Activated CD4-positive, alpha-beta T cell treated with anti-CD3 and anti-CD28 coated beads, Interleukin-2, amount 10 ng/mL, durations not matched to agents 24 days and 14 days (primary cell): ENCODE data around the gene EPG5. TPM values are rescaled to one million over a fixed set of nuclear protein-coding genes. Genes with fewer than 3 reads are reported as not detected.

ENCODE experiments used
- DNase-seq: peaks from one replicate; pipeline ENCODE4 v3.0.0; 2022
- H3K27ac Mint-ChIP-seq: one replicate; pipeline ENCODE4 v1.8.0; 2022; ENCODE audit warnings: mild to moderate bottlenecking, mixed read lengths
- H3K27me3 Mint-ChIP-seq: one replicate; pipeline ENCODE4 v1.8.0; 2022; ENCODE audit warnings: mixed read lengths
- H3K36me3 Mint-ChIP-seq: one replicate; pipeline ENCODE4 v1.8.0; 2022; ENCODE audit warnings: low read depth, mild to moderate bottlenecking, mixed read lengths
- H3K4me1 Mint-ChIP-seq: one replicate; pipeline ENCODE4 v1.8.0; 2021; ENCODE audit warnings: mixed read lengths
- H3K4me3 Mint-ChIP-seq: one replicate; pipeline ENCODE4 v1.8.0; 2022; ENCODE audit warnings: mild to moderate bottlenecking, moderate library complexity, mixed read lengths
- H3K9me3 Mint-ChIP-seq: one replicate; pipeline ENCODE4 v1.8.0; 2021; ENCODE audit warnings: mixed read lengths
- intact Hi-C: fragments of 100-400 bp; cut with micrococcal nuclease; formaldehyde crosslinking; loops from one replicate; pipeline ENCODE4 v1.15.1; 2023
- total RNA-seq: library from RNA; stranded (reverse); gene quantifications from 2 replicates; pipeline ENCODE4 v1.2.3, GENCODE V29; 2022

EPG5 gene
- total RNA-seq, 1 donor from 2014 or later: 15.5 TPM

DNA sequence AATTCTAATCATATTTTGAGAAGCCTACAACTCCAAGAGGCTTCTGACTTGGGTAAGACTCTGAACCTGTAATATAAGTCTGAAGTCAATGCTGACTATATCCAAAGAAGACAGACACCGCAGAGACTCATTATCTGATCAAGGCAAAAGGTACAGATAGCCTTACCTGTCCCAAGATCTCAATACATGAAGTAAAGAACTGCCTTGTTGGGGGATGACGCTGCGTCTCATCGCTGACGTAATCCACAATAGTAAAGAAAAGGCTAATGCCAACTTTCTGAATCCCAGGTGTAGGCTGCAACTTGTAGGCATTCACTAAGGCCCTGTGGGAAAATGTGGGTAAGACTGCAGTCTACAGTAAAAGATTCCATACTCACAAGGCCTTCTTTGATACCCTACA lies 79.5 kb downstream of the EPG5 start:
- Mint-ChIP-seq H3K27ac (no peak overlapping the region), H3K4me1 (no peaks in the 10 kb centered on the region), H3K9me3 (no peaks in the 10 kb centered on the region), H3K36me3 (peaks cover 16% of the 10 kb centered on the region), H3K27me3 (no peaks in the 10 kb centered on the region), H3K4me3 (no peak overlapping the region)
- intact Hi-C loops: no loop called here
- DNase-seq: no peak

- Mint-ChIP-seq H3K9me3 (no peaks in the 10 kb centered on the region), H3K4me1 (peaks cover 5% of the 10 kb centered on the region), H3K4me3 (no peak overlapping the region), H3K27ac (no peak overlapping the region), H3K27me3 (no peaks in the 10 kb centered on the region), H3K36me3 (peaks cover 33% of the 10 kb centered on the region)
- intact Hi-C loops: loop anchor here (1.0 kb wide), 3 partner anchors 158 to 216 kb away; no protein-coding TSS in a partner anchor
- DNase-seq: no peak
Measured at GRCh38 chr18:45880876-45881558, 86.1 kb downstream of the EPG5 start.

- Mint-ChIP-seq H3K36me3 (peaks cover 38% of the 10 kb centered on the region), H3K4me1 (peaks cover 10% of the 10 kb centered on the region), H3K27ac (no peak overlapping the region)
Measured at GRCh38 chr18:45879681-45880655, 87.2 kb downstream of the EPG5 start.

DNA sequence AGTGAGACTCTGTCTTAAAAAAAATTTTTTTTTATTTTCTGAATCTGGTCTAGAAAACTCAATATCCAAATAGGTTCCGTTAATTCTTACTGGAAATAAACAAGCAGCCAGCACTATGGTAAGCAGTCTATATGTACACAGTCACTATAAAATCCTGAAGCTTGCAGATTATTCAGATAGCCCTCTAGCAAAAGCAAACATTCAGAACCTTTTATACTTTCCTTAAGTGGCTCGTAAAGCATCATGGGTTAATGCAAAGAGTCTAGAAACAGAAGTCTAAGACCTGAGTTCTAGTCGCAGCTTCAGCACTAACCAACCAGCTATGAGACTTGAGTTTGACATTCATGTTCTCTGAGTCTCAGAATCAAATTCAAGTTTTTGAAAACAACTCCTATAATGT lies 89.7 kb downstream of the EPG5 start:
- no peak overlapping the region for H3K27ac Mint-ChIP-seq
- H3K27me3 Mint-ChIP-seq: no peaks in the 10 kb centered on the region
- H3K4me1 Mint-ChIP-seq: peaks cover 22% of the 10 kb centered on the region
- no peak for DNase-seq
- peaks cover 57% of the 10 kb centered on the region for H3K36me3 Mint-ChIP-seq
- peaks cover 14% of the 10 kb centered on the region for H3K9me3 Mint-ChIP-seq
- H3K4me3 Mint-ChIP-seq: no peak overlapping the region
- intact Hi-C loops: loop anchor here (5.0 kb wide), 2 partner anchors 75 to 195 kb away; partner anchors contain the start of gene PSTPIP2

More at GRCh38 chr18:45879681-45880655, 87.2 kb downstream of the EPG5 start:
- peaks cover 6% of the 10 kb centered on the region for H3K9me3 Mint-ChIP-seq
- intact Hi-C loops: loop anchor here (1.0 to 5.0 kb wide), 5 partner anchors 78 to 215 kb away; partner anchors contain the start of gene PSTPIP2
- peak; percentile 92 for DNase-seq
- no peaks in the 10 kb centered on the region for H3K27me3 Mint-ChIP-seq
- no peak overlapping the region for H3K4me3 Mint-ChIP-seq

GRCh38 chr18:45876161-45876560 lies 91.0 kb downstream of the EPG5 start:
- intact Hi-C loops: loop anchor here (5.0 kb wide), 2 partner anchors 74 to 196 kb away; partner anchors contain the start of gene PSTPIP2
- peaks cover 24% of the 10 kb centered on the region for H3K4me1 Mint-ChIP-seq
- no peak overlapping the region for H3K27ac Mint-ChIP-seq

DNA sequence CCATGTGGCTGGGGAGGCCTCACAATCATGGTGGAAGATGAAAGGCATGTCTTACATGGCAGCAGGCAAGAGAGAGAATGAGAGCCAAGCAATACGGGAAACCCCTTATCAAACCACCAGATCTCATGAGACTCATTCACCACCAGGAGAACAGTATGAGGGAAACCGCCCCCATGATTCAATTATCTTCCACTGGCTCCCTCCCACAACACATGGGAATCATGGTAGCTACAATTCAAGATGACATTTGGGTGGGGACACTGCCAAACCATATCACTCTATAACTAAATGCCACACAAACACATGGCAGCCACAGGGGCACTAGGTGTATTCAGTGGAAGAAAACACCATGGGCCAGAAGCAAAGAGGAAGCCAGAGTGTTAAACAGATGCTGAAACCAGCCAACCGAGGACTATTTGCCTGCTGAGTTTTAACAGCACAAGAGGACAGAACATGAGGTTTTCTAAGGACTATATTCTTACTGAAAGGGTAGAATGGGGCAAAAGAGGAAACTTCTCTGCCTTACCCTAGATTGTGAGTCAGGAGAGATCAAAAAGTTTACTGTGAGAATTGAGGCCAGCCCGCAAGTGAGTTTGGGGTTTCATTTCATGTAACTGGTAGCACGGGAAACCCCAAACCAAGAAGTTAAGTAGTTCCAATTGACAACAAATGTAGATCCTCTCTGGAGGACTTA lies 92.5 kb downstream of the EPG5 start:
- H3K9me3 Mint-ChIP-seq: peaks cover 21% of the 10 kb centered on the region
- H3K4me1 Mint-ChIP-seq: peaks cover 20% of the 10 kb centered on the region
- peak overlapping the region; percentile 94 for H3K27ac Mint-ChIP-seq
- peak overlapping the region; percentile 58 for H3K4me3 Mint-ChIP-seq
- DNase-seq: peak; percentile 89
- H3K36me3 Mint-ChIP-seq: peaks cover 70% of the 10 kb centered on the region
- no peaks in the 10 kb centered on the region for H3K27me3 Mint-ChIP-seq
- intact Hi-C loops: loop anchor here (1.0 to 5.0 kb wide), 8 partner anchors 11 to 208 kb away; partner anchors contain the start of genes EPG5 and PSTPIP2

More at GRCh38 chr18:45876161-45876560, 91.0 kb downstream of the EPG5 start:
- Mint-ChIP-seq H3K36me3 (peaks cover 64% of the 10 kb centered on the region), H3K27me3 (no peaks in the 10 kb centered on the region), H3K9me3 (peaks cover 18% of the 10 kb centered on the region), H3K4me3 (no peak overlapping the region)
- no peak for DNase-seq

DNA sequence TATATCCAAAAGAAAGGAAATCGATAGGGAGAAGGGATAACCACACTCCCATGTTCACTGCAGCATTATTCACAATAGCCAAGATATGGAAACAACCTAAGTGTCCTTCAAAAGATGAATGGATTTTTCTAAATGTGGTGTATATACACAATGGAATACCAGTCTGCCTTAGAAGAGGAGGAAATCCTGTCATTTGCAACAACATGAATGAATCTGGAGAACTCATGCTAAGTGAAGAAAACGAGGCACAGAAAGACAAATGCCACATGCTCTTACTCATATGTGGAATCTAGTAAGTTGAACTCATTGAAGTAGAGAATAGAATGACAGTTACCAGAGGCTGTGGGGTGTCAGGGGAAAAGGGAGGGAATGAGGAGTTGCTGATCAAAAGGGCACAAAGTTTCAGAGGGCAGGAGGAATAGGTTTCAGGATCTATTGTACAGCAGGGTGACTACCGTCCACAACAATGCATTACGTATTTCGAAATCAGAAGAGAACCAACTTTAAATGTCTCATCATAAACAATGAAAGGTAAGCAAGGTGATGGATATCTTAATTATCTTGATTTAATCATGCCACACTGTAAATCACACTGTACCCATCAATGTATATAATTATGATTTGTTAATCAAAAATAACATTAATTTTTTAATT lies 95.6 kb downstream of the EPG5 start:
- peaks cover 19% of the 10 kb centered on the region for H3K4me1 Mint-ChIP-seq
- H3K27me3 Mint-ChIP-seq: no peaks in the 10 kb centered on the region
- H3K27ac Mint-ChIP-seq: no peak overlapping the region
- no peak for DNase-seq
- peaks cover 76% of the 10 kb centered on the region for H3K36me3 Mint-ChIP-seq
- H3K4me3 Mint-ChIP-seq: no peak overlapping the region
- peaks cover 21% of the 10 kb centered on the region for H3K9me3 Mint-ChIP-seq
- intact Hi-C loops: no loop called here

DNA sequence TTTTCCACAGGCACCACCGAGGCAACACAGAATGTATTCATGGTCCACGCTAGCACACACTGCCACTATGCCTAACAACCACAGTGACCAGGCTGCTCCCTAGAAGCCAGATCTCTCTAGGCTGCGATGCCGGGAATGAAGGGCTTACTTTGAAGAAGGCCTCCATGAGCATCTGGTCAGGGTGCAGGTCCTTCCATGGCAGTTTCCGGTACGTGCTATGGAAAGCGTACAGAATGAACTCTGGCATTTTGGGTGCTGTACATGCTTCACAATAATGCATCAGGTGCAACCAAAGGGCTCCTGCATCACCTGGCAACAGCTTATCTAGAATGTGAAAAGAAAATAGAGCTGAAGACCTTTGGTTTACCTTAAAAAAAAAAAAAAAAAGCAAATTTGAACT lies 96.7 kb downstream of the EPG5 start:
- no peaks in the 10 kb centered on the region for H3K27me3 Mint-ChIP-seq
- no peak overlapping the region for H3K27ac Mint-ChIP-seq
- H3K4me3 Mint-ChIP-seq: no peak overlapping the region
- peaks cover 82% of the 10 kb centered on the region for H3K36me3 Mint-ChIP-seq
- intact Hi-C loops: no loop called here
- no peak for DNase-seq
- peaks cover 24% of the 10 kb centered on the region for H3K9me3 Mint-ChIP-seq
- peaks cover 18% of the 10 kb centered on the region for H3K4me1 Mint-ChIP-seq

DNA sequence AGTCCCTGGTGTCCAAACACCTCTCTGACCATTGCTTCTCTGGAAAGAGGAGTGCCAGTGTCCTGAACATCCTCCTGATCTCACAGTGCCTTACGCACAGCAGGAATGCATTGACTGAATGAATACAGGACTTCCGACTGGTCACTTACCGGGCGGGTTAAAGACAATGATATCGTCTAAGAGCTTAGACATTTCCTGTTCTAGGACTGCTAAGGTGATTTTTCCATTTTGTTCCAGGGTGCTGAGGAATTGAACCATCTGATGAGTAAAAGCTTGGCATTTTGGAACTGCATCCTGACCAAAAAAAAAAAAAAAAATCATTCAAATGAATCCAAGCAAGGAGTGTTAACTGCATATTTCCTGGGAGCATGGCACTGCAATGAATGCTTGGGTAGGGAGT lies 101.7 kb downstream of the EPG5 start:
- peaks cover 10% of the 10 kb centered on the region for H3K9me3 Mint-ChIP-seq
- peaks cover 4% of the 10 kb centered on the region for H3K4me1 Mint-ChIP-seq
- peaks cover 75% of the 10 kb centered on the region for H3K36me3 Mint-ChIP-seq
- no peak overlapping the region for H3K4me3 Mint-ChIP-seq
- DNase-seq: no peak
- intact Hi-C loops: no loop called here
- no peaks in the 10 kb centered on the region for H3K27me3 Mint-ChIP-seq
- no peak overlapping the region for H3K27ac Mint-ChIP-seq

- Mint-ChIP-seq H3K27ac (no peak overlapping the region), H3K4me3 (no peak overlapping the region), H3K4me1 (peaks cover 4% of the 10 kb centered on the region), H3K27me3 (no peaks in the 10 kb centered on the region), H3K36me3 (peaks cover 74% of the 10 kb centered on the region), H3K9me3 (peaks cover 10% of the 10 kb centered on the region)
- intact Hi-C loops: no loop called here
- no peak for DNase-seq
Measured at GRCh38 chr18:45864081-45864480, 103.0 kb downstream of the EPG5 start.

GRCh38 chr18:45863469-45863868 lies 103.7 kb downstream of the EPG5 start:
- intact Hi-C loops: loop anchor here (1.0 kb wide), 1 partner anchor 11 kb away; no protein-coding TSS in a partner anchor
- no peak for DNase-seq
- no peak overlapping the region for H3K4me3 Mint-ChIP-seq
- H3K27ac Mint-ChIP-seq: no peak overlapping the region
- H3K27me3 Mint-ChIP-seq: no peaks in the 10 kb centered on the region
- peaks cover 10% of the 10 kb centered on the region for H3K9me3 Mint-ChIP-seq
- peaks cover 77% of the 10 kb centered on the region for H3K36me3 Mint-ChIP-seq
- peaks cover 4% of the 10 kb centered on the region for H3K4me1 Mint-ChIP-seq

- H3K4me1 Mint-ChIP-seq: peaks cover 4% of the 10 kb centered on the region
- H3K36me3 Mint-ChIP-seq: peaks cover 80% of the 10 kb centered on the region
- DNase-seq: no peak
- no peak overlapping the region for H3K27ac Mint-ChIP-seq
- H3K27me3 Mint-ChIP-seq: no peaks in the 10 kb centered on the region
- H3K9me3 Mint-ChIP-seq: peaks cover 10% of the 10 kb centered on the region
- no peak overlapping the region for H3K4me3 Mint-ChIP-seq
- intact Hi-C loops: no loop called here
Measured at GRCh38 chr18:45861926-45862325, 105.2 kb downstream of the EPG5 start.

DNA sequence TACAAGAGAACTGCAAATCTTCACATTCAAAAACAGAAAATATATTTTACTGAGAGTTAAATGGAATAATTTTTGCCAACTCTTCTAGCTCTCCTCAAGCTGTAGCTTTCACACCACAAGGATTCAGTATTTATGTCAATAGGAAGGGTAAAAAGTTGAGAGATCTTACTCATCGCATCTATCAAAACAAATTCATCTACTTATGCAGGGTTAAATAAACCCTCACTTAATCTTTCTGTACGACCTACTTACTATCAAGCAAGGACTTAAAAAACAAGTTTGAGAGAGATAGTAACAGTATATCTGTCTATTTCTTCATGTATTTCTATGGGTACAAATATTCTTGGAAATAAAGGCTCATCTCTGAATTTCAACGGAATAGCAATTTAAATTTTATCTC lies 106.2 kb downstream of the EPG5 start:
- H3K9me3 Mint-ChIP-seq: peaks cover 10% of the 10 kb centered on the region
- no peak overlapping the region for H3K27ac Mint-ChIP-seq
- intact Hi-C loops: no loop called here
- H3K4me3 Mint-ChIP-seq: no peak overlapping the region
- no peaks in the 10 kb centered on the region for H3K27me3 Mint-ChIP-seq
- H3K4me1 Mint-ChIP-seq: peaks cover 4% of the 10 kb centered on the region
- peaks cover 78% of the 10 kb centered on the region for H3K36me3 Mint-ChIP-seq
- DNase-seq: no peak
